Osteoblast (primary cell): ENCODE data around the gene TACC2. TPM values are rescaled to one million over a fixed set of nuclear protein-coding genes. Genes with fewer than 3 reads are reported as not detected.

Experiments used
- DNase-seq: peaks from one replicate; pipeline ENCODE4 v3.0.0; 2011; ENCODE audit warnings: low spot score, mixed read lengths; ENCODE audit not compliant: insufficient read length; ENCODE audit errors: missing footprints
- H2AFZ ChIP-seq: 2 replicates; pipeline ENCODE4 v1.6.0; 2011; ENCODE audit warnings: mild to moderate bottlenecking, low read length
- H3K27ac ChIP-seq: 2 replicates; pipeline ENCODE4 v1.5.1; 2011; ENCODE audit warnings: mild to moderate bottlenecking, low read depth, low read length, moderate library complexity
- H3K27me3 ChIP-seq: 2 replicates; pipeline ENCODE4 v1.6.0; 2012; ENCODE audit warnings: mild to moderate bottlenecking, control low read depth, inconsistent platforms, low read length, moderate library complexity; ENCODE audit not compliant: insufficient read depth
- H3K36me3 ChIP-seq: 2 replicates; pipeline ENCODE4 v1.5.1; 2011; ENCODE audit warnings: mild to moderate bottlenecking, low read length, control low read depth, moderate library complexity; ENCODE audit not compliant: insufficient read depth
- H3K4me1 ChIP-seq: 2 replicates; pipeline ENCODE4 v1.5.1; 2011; ENCODE audit warnings: mild to moderate bottlenecking, low read length, control low read depth, moderate library complexity; ENCODE audit not compliant: insufficient read depth
- H3K4me2 ChIP-seq: 2 replicates; pipeline ENCODE4 v1.6.0; 2011; ENCODE audit warnings: mild to moderate bottlenecking, low read length; ENCODE audit not compliant: insufficient read depth
- H3K4me3 ChIP-seq: fragments of 200-600 bp; sonication (generic); 3 replicates; pipeline ENCODE4 v1.5.1; 2012; ENCODE audit warnings: mild to moderate bottlenecking, low read length, inconsistent platforms; ENCODE audit not compliant: insufficient read depth
- H3K79me2 ChIP-seq: 2 replicates; pipeline ENCODE4 v1.6.0; 2012; ENCODE audit warnings: mild to moderate bottlenecking, low read length, control low read depth, inconsistent platforms; ENCODE audit not compliant: insufficient read depth
- H3K9me3 ChIP-seq: 2 replicates; pipeline ENCODE4 v1.5.1; 2011; ENCODE audit warnings: low read depth, low read length, control low read depth
- H4K20me1 ChIP-seq: 2 replicates; pipeline ENCODE4 v1.6.0; 2012; ENCODE audit warnings: mild to moderate bottlenecking, low read length, control low read depth; ENCODE audit not compliant: insufficient read depth
- CTCF ChIP-seq: IDR thresholded peaks from 2 replicates; pipeline ENCODE4 v1.5.1; 2011; ENCODE audit warnings: mild to moderate bottlenecking, low read depth, low read length, moderate library complexity; ENCODE audit errors: extremely low read depth
- total RNA-seq: library from RNA; depleted of rRNA; stranded (reverse); fragments of >200 nt; gene quantifications from 2 replicates; pipeline ENCODE4 v1.2.3, GENCODE V29; 2012

TACC2 gene
- total RNA-seq, 1 donor = 5.8 TPM

GRCh38 chr10:122208571-122209430 is 219.8 kb downstream of the TACC2 start:
- TF ChIP-seq CTCF = no peak
- H3K36me3 ChIP-seq = peaks cover 4% of the 10 kb centered on the region
- no peaks in the 10 kb centered on the region for H3K79me2 ChIP-seq
- H4K20me1 ChIP-seq = peaks cover 14% of the 10 kb centered on the region
- no peak overlapping the region for H3K27ac ChIP-seq
- no peaks in the 10 kb centered on the region for H3K27me3 ChIP-seq
- no peak overlapping the region for H3K4me2 ChIP-seq
- H3K9me3 ChIP-seq = no peaks in the 10 kb centered on the region
- no peak overlapping the region for H2AFZ ChIP-seq
- no peak for DNase-seq
- H3K4me1 ChIP-seq = no peaks in the 10 kb centered on the region
- H3K4me3 ChIP-seq = no peak overlapping the region

GRCh38 chr10:122210481-122211265 is 221.7 kb downstream of the TACC2 start:
- no peak for TF ChIP-seq CTCF
- H3K27ac ChIP-seq = no peak overlapping the region
- DNase-seq = no peak

DNA sequence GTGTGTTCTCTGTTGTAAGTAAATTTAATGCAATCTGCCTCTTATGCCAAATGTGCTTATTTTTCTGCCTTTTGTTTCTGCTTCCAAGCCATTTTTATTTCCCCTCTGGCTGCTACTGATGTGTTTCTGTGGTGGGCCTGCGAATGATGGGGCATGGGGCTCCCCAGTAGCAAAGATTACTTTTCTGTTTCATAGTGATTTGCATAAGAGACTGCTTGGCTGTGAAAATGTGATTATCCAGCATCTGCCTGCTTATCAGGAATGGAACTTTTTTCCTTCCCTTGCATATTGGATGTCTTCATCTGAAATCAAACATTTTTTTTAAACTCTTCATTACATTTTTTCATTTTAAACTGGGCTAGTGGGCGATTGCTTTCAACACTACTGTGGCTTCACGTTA is 224.4 kb downstream of the TACC2 start:
- peaks cover 9% of the 10 kb centered on the region for H3K36me3 ChIP-seq
- no peak for DNase-seq
- TF ChIP-seq CTCF = no peak

More at GRCh38 chr10:122210481-122211265, 221.7 kb downstream of the TACC2 start:
- H3K4me1 ChIP-seq = no peaks in the 10 kb centered on the region
- no peak overlapping the region for H3K4me2 ChIP-seq
- no peaks in the 10 kb centered on the region for H3K9me3 ChIP-seq
- peaks cover 4% of the 10 kb centered on the region for H3K36me3 ChIP-seq
- H3K27me3 ChIP-seq = no peaks in the 10 kb centered on the region
- H3K79me2 ChIP-seq = no peaks in the 10 kb centered on the region
- peaks cover 10% of the 10 kb centered on the region for H4K20me1 ChIP-seq
- no peak overlapping the region for H3K4me3 ChIP-seq
- no peak overlapping the region for H2AFZ ChIP-seq

DNA sequence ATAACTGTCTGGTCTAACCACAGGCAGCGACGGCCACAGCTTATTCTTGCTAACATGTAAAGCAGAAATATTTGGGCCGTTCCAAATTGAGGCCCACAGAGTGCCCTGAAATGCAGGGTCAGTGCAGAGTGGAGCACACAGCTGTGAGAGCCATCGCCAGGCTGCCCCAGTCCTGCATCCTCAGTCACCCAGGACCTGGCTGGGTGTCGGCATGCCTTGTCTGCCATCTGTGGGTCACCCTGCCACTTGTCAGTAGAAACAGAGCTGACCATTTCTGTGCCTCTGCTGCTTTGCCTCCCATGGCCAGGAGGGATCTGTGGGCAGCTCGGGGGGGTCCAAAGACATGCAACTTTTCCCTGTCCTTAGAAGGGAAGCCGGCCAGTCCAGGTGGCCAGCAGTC is 224.8 kb downstream of the TACC2 start:
- Histone ChIP-seq H3K4me1 (no peaks in the 10 kb centered on the region), H3K27ac (no peak overlapping the region), H3K36me3 (peaks cover 9% of the 10 kb centered on the region), H3K79me2 (no peaks in the 10 kb centered on the region), H2AFZ (no peak overlapping the region), H4K20me1 (peaks cover 4% of the 10 kb centered on the region), H3K27me3 (no peaks in the 10 kb centered on the region), H3K9me3 (no peaks in the 10 kb centered on the region), H3K4me3 (no peak overlapping the region), H3K4me2 (no peak overlapping the region)
- peak; percentile 35 for DNase-seq
- no peak for TF ChIP-seq CTCF

More for the DNA sequence above, 224.4 kb downstream of the TACC2 start:
- no peaks in the 10 kb centered on the region for H3K27me3 ChIP-seq
- no peaks in the 10 kb centered on the region for H3K79me2 ChIP-seq
- no peak overlapping the region for H3K4me2 ChIP-seq
- H4K20me1 ChIP-seq = peaks cover 6% of the 10 kb centered on the region
- H3K4me3 ChIP-seq = no peak overlapping the region
- no peaks in the 10 kb centered on the region for H3K9me3 ChIP-seq
- H3K4me1 ChIP-seq = no peaks in the 10 kb centered on the region
- no peak overlapping the region for H3K27ac ChIP-seq
- H2AFZ ChIP-seq = no peak overlapping the region
